Activated CD4-positive, CD25-positive, alpha-beta regulatory T cell treated with anti-CD3 and anti-CD28 coated beads, Interleukin-2, amount 50 U/mL, for 16 hours (primary cell): ENCODE measurements around the gene PARD3B.

ENCODE experiments used
- DNase-seq: peaks from one replicate; pipeline ENCODE4 v3.0.0-alpha.2; 2020; ENCODE audit warnings: low read depth, low spot score

Gene PARD3B

GRCh38 chr2:204705243-204705932, 160.1 kb downstream of the PARD3B start:
- DNase-seq: no peak

- no peak for DNase-seq
Observed at GRCh38 chr2:204706939-204707338, 161.7 kb downstream of the PARD3B start.

- no peak for DNase-seq
Observed at GRCh38 chr2:204713211-204713610, 167.9 kb downstream of the PARD3B start.

GRCh38 chr2:204715361-204715760, 170.1 kb downstream of the PARD3B start:
- DNase-seq: no peak

GRCh38 chr2:204717591-204717990, 172.3 kb downstream of the PARD3B start:
- no peak for DNase-seq

- DNase-seq: no peak
Observed at GRCh38 chr2:204718607-204719006, 173.3 kb downstream of the PARD3B start.

GRCh38 chr2:204720874-204721273, 175.6 kb downstream of the PARD3B start:
- no peak for DNase-seq

GRCh38 chr2:204722207-204722606, 176.9 kb downstream of the PARD3B start:
- no peak for DNase-seq

- DNase-seq: no peak
Observed at GRCh38 chr2:204722691-204723090, 177.4 kb downstream of the PARD3B start.

- no peak for DNase-seq
Observed at GRCh38 chr2:204725693-204726360, 180.6 kb downstream of the PARD3B start.

- no peak for DNase-seq
Observed at GRCh38 chr2:204726831-204727230, 181.6 kb downstream of the PARD3B start.

GRCh38 chr2:204727368-204727767, 182.1 kb downstream of the PARD3B start:
- no peak for DNase-seq

- DNase-seq: no peak
Observed at GRCh38 chr2:204730603-204731002, 185.3 kb downstream of the PARD3B start.

- DNase-seq: no peak
Observed at GRCh38 chr2:204732019-204732418, 186.7 kb downstream of the PARD3B start.

- DNase-seq: no peak
Observed at GRCh38 chr2:204737296-204737695, 192.0 kb downstream of the PARD3B start.

- no peak for DNase-seq
Observed at GRCh38 chr2:204738721-204739120, 193.4 kb downstream of the PARD3B start.

GRCh38 chr2:204743393-204743960, 198.2 kb downstream of the PARD3B start:
- no peak for DNase-seq

GRCh38 chr2:204744506-204744905, 199.2 kb downstream of the PARD3B start:
- DNase-seq: no peak

GRCh38 chr2:204748286-204748685, 203.0 kb downstream of the PARD3B start:
- DNase-seq: no peak

GRCh38 chr2:204749319-204749718, 204.0 kb downstream of the PARD3B start:
- no peak for DNase-seq

GRCh38 chr2:204750389-204750788, 205.1 kb downstream of the PARD3B start:
- DNase-seq: no peak

GRCh38 chr2:204751472-204751871, 206.2 kb downstream of the PARD3B start:
- no peak for DNase-seq

- no peak for DNase-seq
Observed at GRCh38 chr2:204753841-204754240, 208.6 kb downstream of the PARD3B start.
